A549 (cell line): Measurements from ENCODE around the gene JAKMIP1.

ENCODE experiments used
- CHD2 ChIP-seq: fragments of 150-350 bp; IDR thresholded peaks from 2 replicates; pipeline ENCODE4 v1.6.1; 2014; ENCODE audit warnings: low read length; ENCODE audit not compliant: partially characterized antibody
- EHMT2 ChIP-seq: fragments of 200-600 bp; sonication (generic); IDR thresholded peaks from 2 replicates; pipeline ENCODE4 v1.6.1; 2016; ENCODE audit warnings: antibody characterized with exemption, low read depth, mild to moderate bottlenecking, moderate library complexity
- EP300 ChIP-seq, 2 experiments: fragments of >200 bp; sonication (Bioruptor Twin); formaldehyde crosslinking; IDR thresholded peaks; 2 replicates in 1 of 2; 3 replicates in 1 of 2; pipeline ENCODE4 v1.6.1; 2016 to 2017
- HDAC2 ChIP-seq: fragments of 200-600 bp; sonication (generic); IDR thresholded peaks from 2 replicates; pipeline ENCODE4 v1.6.1; 2016
- MAZ ChIP-seq: fragments of 150-350 bp; IDR thresholded peaks from 2 replicates; pipeline ENCODE4 v1.6.1; 2014; ENCODE audit warnings: antibody characterized with exemption, low read depth, low read length, borderline replicate concordance
- NR3C1 ChIP-seq: fragments of >200 bp; sonication (Bioruptor Twin); formaldehyde crosslinking; IDR thresholded peaks from 3 replicates; pipeline ENCODE4 v1.6.1; 2017
- POLR2A ChIP-seq: IDR thresholded peaks from 2 replicates; pipeline ENCODE4 v1.6.1; 2012; ENCODE audit warnings: mild to moderate bottlenecking, low read length
- RCOR1 ChIP-seq: fragments of 150-350 bp; IDR thresholded peaks from 2 replicates; pipeline ENCODE4 v1.6.1; 2014; ENCODE audit warnings: antibody characterized with exemption, low read length, low read depth
- SMC3 ChIP-seq: fragments of >200 bp; sonication (Bioruptor Twin); formaldehyde crosslinking; IDR thresholded peaks from 3 replicates; pipeline ENCODE4 v1.6.1; 2018; ENCODE audit warnings: inconsistent platforms
- TF ChIP-seq, protein P1 (sequence below): fragments of >200 bp; sonication (Bioruptor Twin); formaldehyde crosslinking; IDR thresholded peaks from 3 replicates; pipeline ENCODE4 v1.5.1; 2016
- TF ChIP-seq, protein P2 (sequence below): IDR thresholded peaks from 2 replicates; pipeline ENCODE4 v1.6.1; 2012
- TF ChIP-seq, protein P3 (sequence below): IDR thresholded peaks from 2 replicates; pipeline ENCODE4 v1.6.1; 2012

DNA sequence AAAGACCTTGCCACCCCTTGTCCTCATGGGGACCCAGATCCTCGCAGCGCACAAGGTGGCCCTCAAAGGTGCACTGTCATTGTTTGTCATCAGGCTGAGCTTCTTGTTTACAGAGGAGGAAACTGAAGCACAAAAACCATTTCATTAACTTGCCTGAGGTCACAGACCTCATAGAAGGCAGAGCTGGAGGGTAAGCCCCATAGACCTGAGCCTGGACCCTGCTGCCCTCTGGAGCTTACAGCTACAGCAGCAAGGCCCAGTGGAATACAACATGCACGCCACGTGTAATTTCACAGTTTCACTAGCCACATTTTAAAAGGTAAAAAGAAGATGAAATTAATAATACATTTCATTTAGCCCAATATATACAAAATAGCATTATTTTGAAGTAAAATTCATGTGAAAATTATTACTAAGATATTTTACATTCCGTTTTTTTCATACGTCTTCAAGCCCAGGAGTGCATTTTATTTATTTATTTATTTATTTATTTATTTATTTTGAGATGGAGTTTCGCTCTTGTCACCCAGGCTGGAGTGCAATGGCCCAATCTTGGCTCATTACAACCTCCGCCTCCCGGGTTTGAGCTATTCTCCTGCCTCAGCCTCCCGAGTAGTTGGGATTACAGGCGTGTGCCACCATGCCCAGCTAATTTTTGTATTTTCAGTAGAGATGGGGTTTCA lies 8.8 kb downstream of the JAKMIP1 start:
- TF ChIP-seq POLR2A (no peak), SMC3 (no peak), CHD2 (no peak), HDAC2 (no peak), EHMT2 (no peak), RCOR1 (no peak), MAZ (no peak), EP300 (IDR thresholded peaks at IDR 0.05) (no peak), NR3C1 (no peak)
- TF ChIP-seq, protein P1, sequence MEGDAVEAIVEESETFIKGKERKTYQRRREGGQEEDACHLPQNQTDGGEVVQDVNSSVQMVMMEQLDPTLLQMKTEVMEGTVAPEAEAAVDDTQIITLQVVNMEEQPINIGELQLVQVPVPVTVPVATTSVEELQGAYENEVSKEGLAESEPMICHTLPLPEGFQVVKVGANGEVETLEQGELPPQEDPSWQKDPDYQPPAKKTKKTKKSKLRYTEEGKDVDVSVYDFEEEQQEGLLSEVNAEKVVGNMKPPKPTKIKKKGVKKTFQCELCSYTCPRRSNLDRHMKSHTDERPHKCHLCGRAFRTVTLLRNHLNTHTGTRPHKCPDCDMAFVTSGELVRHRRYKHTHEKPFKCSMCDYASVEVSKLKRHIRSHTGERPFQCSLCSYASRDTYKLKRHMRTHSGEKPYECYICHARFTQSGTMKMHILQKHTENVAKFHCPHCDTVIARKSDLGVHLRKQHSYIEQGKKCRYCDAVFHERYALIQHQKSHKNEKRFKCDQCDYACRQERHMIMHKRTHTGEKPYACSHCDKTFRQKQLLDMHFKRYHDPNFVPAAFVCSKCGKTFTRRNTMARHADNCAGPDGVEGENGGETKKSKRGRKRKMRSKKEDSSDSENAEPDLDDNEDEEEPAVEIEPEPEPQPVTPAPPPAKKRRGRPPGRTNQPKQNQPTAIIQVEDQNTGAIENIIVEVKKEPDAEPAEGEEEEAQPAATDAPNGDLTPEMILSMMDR = no peak
- TF ChIP-seq, protein P2, sequence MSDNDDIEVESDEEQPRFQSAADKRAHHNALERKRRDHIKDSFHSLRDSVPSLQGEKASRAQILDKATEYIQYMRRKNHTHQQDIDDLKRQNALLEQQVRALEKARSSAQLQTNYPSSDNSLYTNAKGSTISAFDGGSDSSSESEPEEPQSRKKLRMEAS = no peak
- TF ChIP-seq, protein P3, sequence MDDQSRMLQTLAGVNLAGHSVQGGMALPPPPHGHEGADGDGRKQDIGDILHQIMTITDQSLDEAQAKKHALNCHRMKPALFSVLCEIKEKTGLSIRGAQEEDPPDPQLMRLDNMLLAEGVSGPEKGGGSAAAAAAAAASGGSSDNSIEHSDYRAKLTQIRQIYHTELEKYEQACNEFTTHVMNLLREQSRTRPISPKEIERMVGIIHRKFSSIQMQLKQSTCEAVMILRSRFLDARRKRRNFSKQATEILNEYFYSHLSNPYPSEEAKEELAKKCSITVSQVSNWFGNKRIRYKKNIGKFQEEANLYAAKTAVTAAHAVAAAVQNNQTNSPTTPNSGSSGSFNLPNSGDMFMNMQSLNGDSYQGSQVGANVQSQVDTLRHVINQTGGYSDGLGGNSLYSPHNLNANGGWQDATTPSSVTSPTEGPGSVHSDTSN = no peak
